Fibroblast of lung (primary cell): ENCODE results near the gene KCTD11.
"Not testable (repeated sequence)": the region's sequence is repeated elsewhere in the genome, so short reads cannot be mapped to it uniquely, and the experiment has no call there.

Experiments used
- CTCF ChIP-seq, 2 donors: IDR thresholded peaks in 1 of 2; conservative IDR thresholded peaks in 1 of 2; 1 replicate in 1 of 2; 2 replicates in 1 of 2; pipeline ENCODE4 v1.5.1; 2011 to 2012; ENCODE audit warnings: low read length in 2 of 2, control low read depth in 1 of 2, inconsistent platforms in 1 of 2, low read depth in 1 of 2, mild to moderate bottlenecking in 1 of 2
- EZH2 ChIP-seq: IDR thresholded peaks from 2 replicates; pipeline ENCODE4 v1.5.1; 2012; ENCODE audit warnings: low read length, control low read depth, mild to moderate bottlenecking; ENCODE audit errors: missing control alignments

DNA sequence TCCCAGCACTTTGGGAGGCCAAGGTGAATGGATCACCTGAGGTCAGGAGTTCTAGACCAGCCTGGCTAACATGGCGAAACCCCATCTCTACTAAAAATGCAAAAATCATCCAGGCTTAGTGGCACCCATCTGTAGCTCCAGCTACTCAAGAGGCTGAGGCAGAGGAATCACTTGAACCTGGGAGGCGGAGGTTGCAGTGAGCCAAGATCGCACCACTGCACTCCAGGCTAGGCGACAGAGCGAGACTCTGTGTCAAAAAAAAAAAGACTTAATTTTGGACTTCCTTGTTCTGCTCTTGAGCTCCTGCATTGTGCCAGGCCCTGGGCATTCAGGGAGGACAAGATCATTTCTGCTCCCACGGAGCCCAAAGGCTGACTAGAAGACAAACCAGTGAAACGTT, 14.4 kb upstream of the KCTD11 start:
- TF ChIP-seq CTCF (conservative IDR thresholded peaks at IDR 0.05 in 1 of 2, IDR thresholded peaks at IDR 0.05 in 1 of 2; ENCODE audit: low read depth in 1 of 2, low read length in 2 of 2); EZH2: not testable (repeated sequence)
